Adrenal gland (tissue), 5 donors: ENCODE results near the gene KIF15.

Experiments
- POLR2A ChIP-seq, 2 donors: fragments of 450-650 bp; IDR thresholded peaks; one replicate each; pipeline ENCODE4 v1.6.1; 2017; ENCODE audit warnings: antibody characterized with exemption in 2 of 2, mild to moderate bottlenecking in 2 of 2, moderate library complexity in 1 of 2
- TF ChIP-seq, protein P1 (sequence below), 6 experiments: fragments of 450-650 bp in 4 of 6; fragments of 200-600 bp in 2 of 6; sonication (generic) in 1 of 6; IDR thresholded peaks; 1 replicate in 5 of 6; 2 replicates in 1 of 6; pipeline versions ENCODE4 v1.5.1 to v1.8.0; 2016 to 2021; ENCODE audit warnings: antibody characterized with exemption in 6 of 6, mild to moderate bottlenecking in 2 of 6, moderate library complexity in 1 of 6
- donor health status: DM: no; HTN: no; CAD: no.

GRCh38 chr3:44835684-44836083 is 74.1 kb downstream of the KIF15 start:
- TF ChIP-seq, protein P1, sequence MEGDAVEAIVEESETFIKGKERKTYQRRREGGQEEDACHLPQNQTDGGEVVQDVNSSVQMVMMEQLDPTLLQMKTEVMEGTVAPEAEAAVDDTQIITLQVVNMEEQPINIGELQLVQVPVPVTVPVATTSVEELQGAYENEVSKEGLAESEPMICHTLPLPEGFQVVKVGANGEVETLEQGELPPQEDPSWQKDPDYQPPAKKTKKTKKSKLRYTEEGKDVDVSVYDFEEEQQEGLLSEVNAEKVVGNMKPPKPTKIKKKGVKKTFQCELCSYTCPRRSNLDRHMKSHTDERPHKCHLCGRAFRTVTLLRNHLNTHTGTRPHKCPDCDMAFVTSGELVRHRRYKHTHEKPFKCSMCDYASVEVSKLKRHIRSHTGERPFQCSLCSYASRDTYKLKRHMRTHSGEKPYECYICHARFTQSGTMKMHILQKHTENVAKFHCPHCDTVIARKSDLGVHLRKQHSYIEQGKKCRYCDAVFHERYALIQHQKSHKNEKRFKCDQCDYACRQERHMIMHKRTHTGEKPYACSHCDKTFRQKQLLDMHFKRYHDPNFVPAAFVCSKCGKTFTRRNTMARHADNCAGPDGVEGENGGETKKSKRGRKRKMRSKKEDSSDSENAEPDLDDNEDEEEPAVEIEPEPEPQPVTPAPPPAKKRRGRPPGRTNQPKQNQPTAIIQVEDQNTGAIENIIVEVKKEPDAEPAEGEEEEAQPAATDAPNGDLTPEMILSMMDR (IDR thresholded peaks at IDR 0.05) = no peak
- TF ChIP-seq POLR2A (IDR thresholded peaks at IDR 0.05) = no peak
